Esophagus (tissue), 2 donors: ENCODE measurements around the gene CYP1B1. TPM values are rescaled to one million over a fixed set of nuclear protein-coding genes. Genes with fewer than 3 reads are reported as not detected.
"Not testable (repeated sequence)": the region's sequence is repeated elsewhere in the genome, so short reads cannot be mapped to it uniquely, and the experiment has no call there.

Source experiments
- H3K27ac ChIP-seq, 2 donors: one replicate each; pipeline ENCODE4 v1.5.1; 2013; ENCODE audit warnings: low read depth in 2 of 2, mild to moderate bottlenecking in 2 of 2, inconsistent platforms in 1 of 2, low read length in 1 of 2, moderate library complexity in 1 of 2
- H3K27me3 ChIP-seq, 2 donors: one replicate each; pipeline ENCODE4 v1.6.1; 2013; ENCODE audit warnings: low read length in 2 of 2, control low read depth in 1 of 2, mild to moderate bottlenecking in 1 of 2; ENCODE audit not compliant: insufficient read depth in 2 of 2, control insufficient read depth in 1 of 2
- H3K36me3 ChIP-seq, 2 donors: one replicate each; pipeline ENCODE4 v1.6.1; 2013; ENCODE audit warnings: low read length in 1 of 2; ENCODE audit not compliant: control insufficient read depth in 2 of 2, insufficient read depth in 2 of 2
- H3K4me1 ChIP-seq, 2 donors: one replicate each; pipeline ENCODE4 v1.6.1; 2013; ENCODE audit warnings: low read length in 1 of 2; ENCODE audit not compliant: control insufficient read depth in 2 of 2, insufficient read depth in 2 of 2
- H3K4me3 ChIP-seq, 2 donors: one replicate each; pipeline ENCODE4 v1.5.1; 2013; ENCODE audit warnings: low read length in 2 of 2, mild to moderate bottlenecking in 2 of 2, low read depth in 1 of 2, moderate library complexity in 1 of 2
- H3K9me3 ChIP-seq, 2 donors: one replicate each; pipeline ENCODE4 v1.6.1; 2013; ENCODE audit warnings: mild to moderate bottlenecking in 2 of 2, low read depth in 1 of 2, low read length in 1 of 2, moderate library complexity in 1 of 2; ENCODE audit not compliant: control insufficient read depth in 2 of 2, insufficient read depth in 1 of 2
- WGBS, 2 donors: extraction: QIAGEN DNeasy Blood & Tissue Kit; methylation state at CpG; one replicate each; pipeline ENCODE4 v1.1.7; 2013; 5-methylcytosine and 5-hydroxymethylcytosine counted together
- polyA plus RNA-seq, 2 donors: library from polyadenylated mRNA; stranded (reverse); fragments of 200-250 nt; gene quantifications; one replicate each; pipeline ENCODE4 v1.2.3, GENCODE V29; 2013
- donor health status: healthy with polysubstance abuse.
- donor health status: Bipolar disorder and iron deficiency.

The CYP1B1 gene
- polyA plus RNA-seq, 2 donors: 1.5 to 8.4 TPM

- 28 to 45% methylated on average over 11 of the region's 11 CpGs for WGBS, 2 donors
- Histone ChIP-seq H3K4me1 (peaks cover 7 to 9% of the 10 kb centered on the region in 2 donors), H3K9me3 (no peaks in the 10 kb centered on the region), H3K27ac (peak overlapping the region; percentile 62 to 71), H3K4me3 (no peak overlapping the region), H3K36me3 (no peaks in the 10 kb centered on the region), H3K27me3 (no peaks in the 10 kb centered on the region)
These were observed 16.4 kb upstream of the CYP1B1 start for GRCh38 chr2:38092196-38092902.

GRCh38 chr2:38091760-38092159, 15.8 kb upstream of the CYP1B1 start:
- H3K4me3 ChIP-seq: no peak overlapping the region
- H3K27ac ChIP-seq: peak overlapping the region in 1 of 2 donors; percentile 71
- no peaks in the 10 kb centered on the region for H3K9me3 ChIP-seq
- no peaks in the 10 kb centered on the region for H3K36me3 ChIP-seq
- no peaks in the 10 kb centered on the region for H3K27me3 ChIP-seq
- peaks cover 7 to 9% of the 10 kb centered on the region in 2 donors for H3K4me1 ChIP-seq
- 78 to 86% methylated on average over 5 of the region's 5 CpGs for whole genome bisulfite sequencing, 2 donors

- Histone ChIP-seq H3K4me3 (no peak overlapping the region), H3K36me3 (no peaks in the 10 kb centered on the region), H3K27me3 (no peaks in the 10 kb centered on the region), H3K4me1 (peaks cover 5 to 8% of the 10 kb centered on the region in 2 donors), H3K27ac (no peak overlapping the region), H3K9me3 (no peaks in the 10 kb centered on the region)
- 49 to 56% methylated on average over 5 of the region's 5 CpGs for WGBS, 2 donors
These were observed 15.0 kb upstream of the CYP1B1 start for GRCh38 chr2:38090928-38091327.

GRCh38 chr2:38090212-38090611, 14.3 kb upstream of the CYP1B1 start:
- not testable (repeated sequence) for H3K4me1 ChIP-seq, H3K27me3 ChIP-seq, H3K4me3 ChIP-seq, H3K9me3 ChIP-seq, H3K36me3 ChIP-seq, H3K27ac ChIP-seq
- WGBS, 2 donors: 54 to 72% methylated on average over 6 of the region's 6 CpGs

GRCh38 chr2:38085998-38086698, 10.2 kb upstream of the CYP1B1 start:
- H3K27me3 ChIP-seq, H3K4me3 ChIP-seq, H3K36me3 ChIP-seq, H3K27ac ChIP-seq, H3K4me1 ChIP-seq, H3K9me3 ChIP-seq: not testable (repeated sequence)
- 71 to 73% methylated on average over 10 of the region's 10 CpGs for WGBS, 2 donors

- 78 to 88% methylated on average over 8 of the region's 8 CpGs for WGBS, 2 donors
- H3K27ac ChIP-seq: not testable (repeated sequence)
These were observed 8.6 kb upstream of the CYP1B1 start for GRCh38 chr2:38084556-38084955.

GRCh38 chr2:38082727-38083126, 6.8 kb upstream of the CYP1B1 start:
- not testable (repeated sequence) for H3K4me3 ChIP-seq, H3K9me3 ChIP-seq, H3K4me1 ChIP-seq, H3K27ac ChIP-seq, H3K27me3 ChIP-seq, H3K36me3 ChIP-seq
- WGBS, 2 donors: 83 to 88% methylated on average over 9 of the region's 9 CpGs

More at GRCh38 chr2:38084556-38084955, 8.6 kb upstream of the CYP1B1 start:
- not testable (repeated sequence) for H3K27me3 ChIP-seq, H3K9me3 ChIP-seq, H3K4me3 ChIP-seq, H3K4me1 ChIP-seq, H3K36me3 ChIP-seq

GRCh38 chr2:38080346-38080745, 4.4 kb upstream of the CYP1B1 start:
- Histone ChIP-seq H3K4me1 (peaks cover 3 to 11% of the 10 kb centered on the region in 2 donors), H3K9me3 (no peaks in the 10 kb centered on the region), H3K4me3 (no peak overlapping the region), H3K36me3 (no peaks in the 10 kb centered on the region), H3K27me3 (no peaks in the 10 kb centered on the region), H3K27ac (no peak overlapping the region)
- 92 to 97% methylated on average over 3 of the region's 3 CpGs for WGBS, 2 donors

- H3K9me3 ChIP-seq: peaks cover 0 to 4% of the 10 kb centered on the region in 2 donors
- peak overlapping the region in 1 of 2 donors; percentile 7 for H3K27ac ChIP-seq
- peaks cover 0 to 6% of the 10 kb centered on the region in 2 donors for H3K27me3 ChIP-seq
- H3K36me3 ChIP-seq: no peaks in the 10 kb centered on the region
- no peak overlapping the region for H3K4me3 ChIP-seq
- 60 to 65% methylated on average over 11 of the region's 11 CpGs for WGBS, 2 donors
- H3K4me1 ChIP-seq: peaks cover 12 to 15% of the 10 kb centered on the region in 2 donors
These were observed 3.4 kb upstream of the CYP1B1 start for GRCh38 chr2:38079116-38080052.
